Activated CD4-positive, CD25-positive, alpha-beta regulatory T cell (primary cell): ENCODE data around the gene MSI2.
"Not testable (repeated sequence)": the region's sequence is repeated elsewhere in the genome, so short reads cannot be mapped to it uniquely, and the experiment has no call there.

Source experiments
- DNase-seq, 4 experiments: peaks; one replicate each; lab custom pipeline; 2025; lab: John Stamatoyannopoulos, UW

The MSI2 gene

DNA sequence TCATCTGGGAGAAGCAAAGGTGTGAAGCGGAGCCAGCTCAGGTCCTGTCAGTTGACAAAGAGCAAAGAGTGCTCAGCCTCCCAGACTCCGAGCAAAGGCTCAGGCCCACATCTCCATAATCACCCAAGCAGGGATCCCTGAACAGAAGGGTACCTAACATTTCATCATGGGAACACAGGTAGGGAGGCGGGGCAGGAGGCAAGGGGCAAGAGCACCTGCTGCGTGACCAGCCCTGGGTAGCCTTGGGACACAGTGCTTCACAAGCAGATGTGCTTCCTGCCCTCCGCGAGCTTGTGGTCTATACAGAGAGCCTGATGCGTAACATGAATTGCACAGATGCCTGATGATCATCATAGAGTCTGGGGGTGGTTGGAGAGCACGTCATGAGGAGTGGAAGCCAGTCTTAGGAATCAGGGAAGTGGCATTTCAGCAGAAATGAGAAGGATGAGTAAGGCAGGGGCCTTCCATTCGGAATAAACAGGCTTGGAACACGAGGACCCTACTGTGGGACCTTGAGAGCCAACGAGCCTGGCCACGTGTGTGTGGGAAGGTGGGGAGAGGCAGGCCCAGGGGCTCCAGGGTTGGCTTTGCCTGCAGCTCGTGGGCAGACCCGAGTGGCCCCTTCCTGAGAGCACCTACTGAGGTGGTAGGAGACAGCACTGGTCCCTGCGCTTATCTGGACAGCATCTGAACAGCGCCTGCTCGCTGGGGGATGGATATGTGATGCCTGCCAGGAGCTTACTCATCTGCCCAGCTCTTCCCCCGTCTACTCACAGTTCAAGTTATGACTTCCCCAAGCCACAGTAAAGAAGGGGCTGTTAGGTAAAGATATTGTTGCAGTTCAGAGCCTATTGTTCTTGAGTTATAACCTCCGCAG, 363.0 kb downstream of the MSI2 start:
- no peak for DNase-seq

DNA sequence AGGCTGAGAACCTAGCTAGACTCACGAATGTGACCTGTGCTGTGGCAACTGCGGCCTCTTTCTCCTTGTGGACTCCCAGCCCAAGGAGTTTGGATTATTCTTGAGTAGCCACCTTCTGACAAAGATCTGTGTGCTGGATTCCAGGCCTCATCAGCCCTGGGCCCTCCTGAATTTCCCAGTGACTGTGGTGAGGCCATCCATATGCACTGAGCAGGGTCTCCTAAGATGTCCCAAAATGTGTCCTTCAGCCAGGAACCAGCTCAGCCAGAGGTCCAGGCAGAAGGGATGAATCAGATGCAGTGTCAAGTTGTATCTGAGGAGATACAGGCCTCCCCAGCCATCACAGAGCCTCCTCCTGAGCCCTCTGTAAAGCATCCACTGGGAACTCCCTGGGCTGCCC, 364.3 kb downstream of the MSI2 start:
- DNase-seq: no peak

DNA sequence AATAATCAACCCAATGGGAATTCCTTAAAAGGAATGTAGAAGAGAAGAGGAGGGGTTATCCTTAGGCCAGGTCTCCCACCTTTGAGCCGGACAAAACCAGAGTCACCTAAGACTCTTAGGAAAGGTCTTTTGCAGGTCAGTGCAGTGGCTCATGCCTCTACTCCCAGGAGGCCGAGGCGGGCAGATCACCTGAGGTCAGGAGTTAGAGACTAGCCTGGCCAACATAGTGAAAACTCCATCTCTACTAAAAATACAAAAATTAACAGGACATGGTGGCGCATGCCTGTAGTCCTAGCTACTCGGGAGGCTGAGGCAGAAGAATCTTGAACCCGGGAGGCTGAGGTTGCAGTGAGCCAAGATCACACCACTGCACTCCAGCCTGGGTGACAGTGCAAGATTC, 365.5 kb downstream of the MSI2 start:
- not testable (repeated sequence) for DNase-seq

DNA sequence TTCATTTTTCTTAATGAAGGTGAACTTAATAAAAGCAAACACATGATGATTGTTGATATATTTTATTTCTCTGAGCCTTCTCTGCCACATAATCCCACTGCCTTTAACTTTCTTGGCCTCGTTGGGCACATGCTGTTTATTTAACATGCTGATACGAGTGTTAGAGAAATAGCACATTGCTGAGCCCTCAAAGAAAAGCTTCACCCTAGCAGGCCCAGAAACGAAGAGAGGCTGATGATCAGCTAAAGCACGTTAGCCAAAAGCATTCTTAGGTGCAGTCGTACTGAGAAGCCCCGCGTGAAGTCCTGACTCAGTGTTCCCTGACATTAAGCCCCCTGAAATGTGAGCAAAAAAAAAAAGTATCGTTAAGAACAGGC, 366.0 kb downstream of the MSI2 start:
- no peak for DNase-seq

DNA sequence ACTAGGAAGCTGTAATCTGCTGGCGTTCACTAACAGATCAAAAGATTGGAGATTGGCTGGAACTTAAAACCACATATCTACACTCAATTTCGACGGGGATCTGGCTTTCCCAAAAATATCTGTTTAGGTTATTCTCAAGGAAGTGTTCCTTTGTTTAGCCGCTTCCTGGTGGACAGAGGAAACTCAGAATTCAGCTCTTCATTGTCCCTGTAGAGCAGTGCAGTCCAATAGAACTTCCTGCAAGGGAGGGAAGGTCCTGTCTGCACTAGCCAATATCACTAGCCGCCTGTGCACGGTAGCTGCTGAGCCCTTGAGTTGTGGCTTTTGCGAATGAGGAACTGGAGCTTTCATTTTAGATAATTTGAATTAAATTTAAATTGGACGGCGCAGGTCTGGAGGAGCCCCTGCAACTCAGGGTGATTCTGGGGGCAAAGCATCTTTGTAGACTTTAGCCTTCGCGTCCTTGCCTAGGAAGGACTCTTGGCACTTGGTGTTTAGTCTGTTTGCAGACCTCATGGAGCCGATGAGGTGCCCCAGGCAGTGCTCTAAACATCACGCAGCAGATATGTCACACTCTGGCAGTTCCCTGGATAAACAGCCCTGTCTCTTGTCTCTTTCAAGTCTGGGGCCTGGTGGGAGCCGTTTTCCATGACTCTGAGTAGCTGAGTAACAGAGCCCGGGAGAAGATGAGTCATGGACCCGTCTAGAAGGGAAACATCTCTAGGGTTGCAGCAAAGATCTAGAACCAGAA, 366.5 kb downstream of the MSI2 start:
- DNase-seq: no peak

DNA sequence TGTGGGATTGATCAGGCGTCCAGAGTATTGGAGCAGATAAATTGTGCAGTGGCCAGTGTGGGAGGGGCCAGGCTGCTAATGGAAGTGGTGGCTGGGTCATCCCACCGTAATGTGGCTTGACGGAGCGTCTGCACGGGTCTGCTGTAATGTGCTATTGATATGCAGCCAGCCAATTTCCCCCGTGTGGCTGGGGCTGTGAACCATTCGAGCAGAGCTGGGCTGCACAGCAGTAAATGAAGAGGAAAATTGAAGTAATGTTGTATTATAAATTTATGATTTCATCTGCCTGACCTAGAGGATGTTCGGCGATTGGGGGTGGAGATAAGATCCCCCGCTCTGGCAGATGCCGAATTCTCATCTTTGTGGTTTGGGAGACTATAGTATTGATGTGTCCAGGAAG, 367.3 kb downstream of the MSI2 start:
- DNase-seq: no peak

DNA sequence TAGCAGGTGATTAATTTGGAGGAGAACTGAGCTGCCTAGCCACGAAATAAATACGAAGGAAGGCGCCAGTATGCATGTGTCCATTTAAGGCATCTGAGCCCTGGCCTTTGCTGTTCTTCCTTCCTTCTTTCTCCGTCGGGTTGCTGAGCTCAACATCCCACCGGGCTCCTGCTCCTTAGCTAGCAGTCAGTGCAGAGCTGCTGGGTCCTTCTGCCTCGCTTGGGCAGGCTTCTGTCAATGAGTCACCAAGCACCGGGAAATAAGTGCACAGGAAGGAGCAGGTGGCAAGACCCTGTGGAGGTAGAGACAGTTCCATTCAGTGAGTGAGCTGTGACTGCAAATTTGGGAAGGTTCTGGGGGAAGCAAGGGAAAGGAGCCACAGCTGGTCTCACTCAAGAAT, 368.1 kb downstream of the MSI2 start:
- DNase-seq: no peak

DNA sequence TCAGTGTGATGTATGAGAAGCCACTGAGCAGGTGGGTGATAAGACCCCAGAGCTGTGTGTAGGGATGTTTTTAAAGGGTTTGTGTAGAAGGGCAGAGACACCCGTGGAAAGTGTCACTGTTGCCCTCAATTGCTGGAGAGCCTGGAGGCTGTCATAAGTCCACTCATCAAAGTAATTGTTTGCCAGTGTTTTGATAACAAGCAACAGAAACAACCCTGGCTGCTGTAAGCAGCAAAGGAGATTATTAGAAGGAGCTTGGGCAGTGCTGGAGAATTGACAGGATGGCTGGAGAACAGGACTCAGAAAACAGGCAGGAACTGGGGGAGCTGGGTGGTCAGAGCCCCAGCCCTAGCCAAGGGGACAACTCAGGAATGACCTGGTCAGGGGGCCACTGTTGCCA, 369.2 kb downstream of the MSI2 start:
- DNase-seq: no peak

DNA sequence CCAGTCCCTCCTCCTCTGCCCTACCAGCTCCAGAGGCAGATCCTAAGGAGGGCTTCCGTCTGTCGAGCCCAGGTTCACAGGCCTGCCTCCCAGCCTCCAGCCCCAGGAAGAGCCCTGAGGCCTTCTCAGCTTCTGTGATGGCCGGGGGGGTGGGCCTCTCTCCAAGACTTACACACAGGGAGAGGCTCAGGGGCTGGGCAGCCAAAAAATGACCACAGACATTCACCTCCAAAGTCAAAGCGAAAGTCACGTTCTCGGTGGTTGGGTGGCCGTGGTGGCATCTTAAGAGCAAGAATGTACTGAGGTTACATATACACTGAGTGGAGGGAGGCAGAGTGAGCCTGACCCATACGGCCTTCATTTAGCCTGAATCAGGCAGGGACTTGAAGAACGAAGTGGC, 369.6 kb downstream of the MSI2 start:
- no peak for DNase-seq

DNA sequence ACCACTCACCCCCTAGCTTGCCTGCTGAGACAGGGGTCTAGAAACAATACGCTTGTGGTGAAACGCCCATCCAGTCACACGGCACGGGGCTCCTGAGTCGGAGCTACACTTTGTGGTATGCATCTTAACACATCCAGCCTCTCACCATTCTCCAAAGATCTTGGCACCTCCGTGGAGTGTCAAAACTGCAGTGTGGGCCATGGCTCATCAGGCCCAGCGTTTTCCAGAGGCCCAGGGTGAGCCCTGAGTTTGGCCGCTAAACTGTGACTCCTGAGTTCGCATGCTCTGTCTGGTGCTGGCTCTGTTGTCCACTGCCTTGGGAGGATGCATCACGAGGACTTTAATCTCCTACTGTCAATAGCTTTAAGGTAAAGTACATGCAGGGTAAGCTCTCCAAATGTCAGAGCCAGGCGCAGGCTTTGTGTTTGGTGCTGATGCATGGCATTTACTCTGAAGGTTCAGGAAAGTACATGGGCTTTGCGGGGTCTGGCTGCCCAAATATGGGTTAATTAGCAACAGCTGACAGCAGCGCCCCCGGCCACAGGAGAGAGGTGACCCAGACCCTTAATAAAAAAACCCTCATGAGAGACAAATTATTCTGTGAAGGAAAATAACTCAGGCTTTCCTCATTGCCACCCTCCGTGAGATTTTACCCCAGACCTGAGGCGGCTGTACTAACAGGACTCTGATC, 370.3 kb downstream of the MSI2 start:
- DNase-seq: no peak

DNA sequence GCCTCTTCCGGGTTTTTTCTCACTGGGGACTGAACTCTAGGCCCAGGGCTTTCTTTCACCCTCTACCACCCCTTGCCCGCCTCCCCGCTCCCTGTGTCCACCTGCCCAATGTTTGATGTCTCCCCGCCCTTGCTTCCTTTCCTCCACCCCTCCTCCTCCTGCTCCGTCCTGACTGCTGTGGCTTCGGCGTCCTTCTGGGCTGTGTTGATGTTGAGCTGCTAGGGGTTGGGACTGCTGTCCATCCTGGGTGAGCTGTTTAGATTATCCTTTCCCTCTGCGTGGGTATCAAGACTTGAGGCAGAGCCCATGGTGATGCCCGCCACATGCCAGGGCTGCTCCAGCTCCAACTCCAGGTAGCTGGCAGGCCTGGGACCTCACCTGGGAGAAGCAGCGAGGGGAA, 371.3 kb downstream of the MSI2 start:
- DNase-seq: no peak

DNA sequence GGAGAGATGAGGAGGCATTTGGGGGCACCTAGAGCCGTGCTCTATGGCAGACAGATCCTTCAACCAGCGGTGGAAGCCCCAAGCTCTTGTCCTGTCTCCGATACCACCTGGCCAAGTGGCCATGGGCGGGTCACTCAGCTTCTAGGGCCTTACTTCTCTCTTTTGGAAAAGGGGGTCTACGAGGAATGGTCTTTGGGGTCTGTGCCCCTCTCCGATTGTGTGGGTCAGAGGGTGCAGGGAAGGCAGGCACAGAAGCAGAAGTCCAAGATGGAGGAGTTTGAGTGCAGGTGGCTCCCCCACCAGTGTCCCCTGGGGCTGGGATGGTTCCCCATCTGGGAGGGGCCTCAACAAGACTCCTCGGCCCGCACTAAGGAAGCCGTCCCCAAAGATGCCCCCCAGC, 372.1 kb downstream of the MSI2 start:
- no peak for DNase-seq

DNA sequence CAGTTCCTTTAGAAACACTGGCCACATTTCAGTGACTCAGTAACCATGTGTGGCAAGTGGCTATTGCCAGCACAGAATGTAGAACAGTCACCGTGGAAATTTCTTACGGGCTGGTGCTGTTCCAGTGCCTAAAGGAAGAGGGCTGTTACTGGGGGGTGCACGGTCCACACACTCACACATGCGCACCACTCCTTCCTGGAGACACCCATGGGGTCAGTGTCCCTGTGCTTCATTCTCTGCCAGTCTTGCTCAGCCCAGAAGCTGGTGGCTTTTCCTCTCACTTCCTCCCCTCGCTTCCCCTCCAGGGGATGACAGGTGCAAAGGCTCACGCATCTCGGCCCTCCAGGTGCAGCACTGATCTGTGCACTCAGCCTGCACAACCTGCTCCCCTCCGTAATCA, 373.1 kb downstream of the MSI2 start:
- DNase-seq: no peak

DNA sequence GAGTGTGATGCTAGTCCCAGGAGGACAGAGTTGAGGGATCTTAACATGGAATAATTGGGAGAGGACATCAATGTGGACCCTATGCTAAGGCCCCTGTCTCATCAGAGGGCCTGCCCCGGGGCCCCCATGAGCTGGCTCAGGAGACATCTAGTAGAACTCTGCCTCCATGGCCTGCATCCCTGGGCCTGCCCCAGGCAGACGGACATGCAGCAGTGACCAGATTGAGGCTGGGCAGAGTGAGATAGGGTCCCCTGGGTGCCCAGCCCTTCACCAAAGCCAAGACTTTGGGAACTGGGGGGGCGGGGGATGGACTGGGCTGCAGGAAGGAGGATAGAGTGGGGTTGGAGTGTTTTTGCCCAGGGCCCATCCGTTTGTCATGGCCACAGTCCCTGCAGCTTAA, 373.6 kb downstream of the MSI2 start:
- no peak for DNase-seq

DNA sequence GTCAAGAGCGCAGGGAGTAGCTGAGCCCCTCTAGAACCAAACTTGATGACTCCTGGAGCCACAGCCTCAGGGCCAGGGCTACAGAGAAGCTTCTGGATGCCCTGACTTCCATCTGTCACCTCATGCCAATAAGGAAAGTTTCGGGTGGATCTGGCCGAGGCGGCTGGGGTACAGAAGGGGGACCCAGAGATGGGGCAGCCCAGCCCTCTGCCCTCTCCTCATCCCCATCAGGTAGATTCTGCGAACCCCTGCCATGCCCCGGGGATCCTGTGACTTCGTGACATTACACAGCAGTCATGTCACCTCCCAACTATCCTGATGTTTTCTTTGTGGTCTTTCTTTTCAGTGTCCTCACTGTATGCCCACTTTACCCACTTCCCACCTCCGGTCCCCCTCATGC, 374.4 kb downstream of the MSI2 start:
- no peak for DNase-seq

DNA sequence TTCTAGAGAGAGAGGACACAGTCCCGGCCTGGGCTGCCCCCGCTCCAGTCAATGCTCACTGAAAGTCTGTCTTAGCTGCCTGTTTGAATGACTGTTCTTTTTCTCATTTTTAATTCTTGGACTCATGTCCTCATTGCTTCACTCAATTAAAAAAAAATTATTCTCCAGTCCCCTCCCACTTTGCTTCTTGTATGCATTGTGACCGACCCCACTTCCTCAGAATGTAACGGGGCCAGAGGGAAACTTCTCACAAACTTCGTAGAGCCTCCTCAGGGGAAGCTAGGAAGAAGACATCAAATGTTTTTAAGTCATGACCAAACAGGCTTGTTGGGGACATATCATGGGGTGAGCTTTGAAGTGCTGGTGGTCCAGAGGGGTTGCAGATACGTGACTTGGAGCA, 375.5 kb downstream of the MSI2 start:
- DNase-seq: no peak

DNA sequence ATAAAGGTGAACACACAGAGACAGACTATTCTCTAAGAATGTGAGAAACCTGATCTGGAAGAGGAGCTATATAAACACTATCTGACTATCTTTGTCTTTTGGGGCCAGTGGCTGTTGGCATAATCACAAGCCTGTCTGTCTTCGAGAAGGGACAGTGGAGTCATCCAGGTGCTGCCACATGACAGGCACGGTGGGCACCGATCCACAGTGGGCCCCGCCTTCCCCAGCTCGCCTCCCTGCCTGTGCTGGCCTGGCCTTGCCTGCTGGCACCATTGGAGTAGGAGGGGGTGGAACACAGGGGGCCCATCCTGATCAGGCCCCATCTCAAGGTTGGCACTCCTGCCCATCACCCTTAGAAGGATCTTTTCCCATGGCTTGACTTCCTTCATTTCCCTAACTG, 376.0 kb downstream of the MSI2 start:
- DNase-seq: no peak

DNA sequence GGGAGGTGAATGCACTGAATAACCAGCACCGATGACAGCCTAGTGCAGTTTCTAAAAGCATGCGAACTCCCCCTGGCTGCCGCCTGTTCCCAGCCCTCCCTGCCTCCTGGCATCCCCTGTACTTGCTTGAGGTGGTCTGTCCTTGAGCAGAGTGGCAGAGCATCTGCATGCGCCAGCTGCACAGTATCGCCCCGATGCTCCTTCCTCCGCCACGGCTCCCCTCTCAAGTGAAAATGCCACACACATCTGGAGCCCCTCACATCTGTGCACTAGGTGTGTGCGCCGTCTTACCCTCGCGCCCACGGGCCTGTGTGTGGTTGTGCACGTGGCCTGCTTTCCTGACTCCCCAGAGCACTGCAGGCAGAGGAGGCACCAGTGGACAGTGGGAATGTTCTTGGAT, 376.9 kb downstream of the MSI2 start:
- DNase-seq: no peak

DNA sequence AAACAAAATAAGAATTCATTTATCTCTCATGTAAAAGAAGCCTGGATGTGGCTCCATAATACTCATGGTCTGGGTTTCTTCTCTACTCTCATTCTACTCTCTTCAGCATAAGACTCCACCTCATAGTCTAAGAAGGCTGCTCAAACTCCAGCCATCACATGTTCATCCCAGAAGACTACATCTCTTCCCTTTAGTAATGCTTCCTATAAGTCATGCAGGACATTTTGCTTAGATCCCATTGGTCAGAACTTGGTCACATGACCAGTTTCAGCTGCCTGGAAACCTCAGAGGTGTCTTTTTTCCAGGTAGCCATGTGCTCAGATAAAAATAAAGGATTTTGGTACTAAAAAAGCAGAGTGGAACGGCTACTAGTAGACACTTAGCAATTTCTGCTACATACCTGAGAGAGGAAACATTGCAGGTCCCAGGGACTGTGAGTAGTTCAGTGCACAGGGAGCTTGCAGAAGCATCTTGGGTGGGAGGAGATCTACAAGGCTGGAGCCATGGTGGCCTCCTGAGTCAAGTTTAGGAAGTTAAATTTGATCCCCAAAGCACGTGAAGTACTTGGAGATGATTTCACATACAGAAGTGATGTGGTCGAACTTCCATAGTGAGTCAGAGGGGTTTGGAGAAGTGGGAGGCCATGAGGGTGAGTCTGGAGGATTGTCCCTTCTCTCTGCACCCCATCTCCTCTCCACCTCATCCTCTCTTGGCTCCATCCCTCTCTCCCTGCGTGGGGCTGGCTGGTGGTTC, 378.6 kb downstream of the MSI2 start:
- DNase-seq: no peak

DNA sequence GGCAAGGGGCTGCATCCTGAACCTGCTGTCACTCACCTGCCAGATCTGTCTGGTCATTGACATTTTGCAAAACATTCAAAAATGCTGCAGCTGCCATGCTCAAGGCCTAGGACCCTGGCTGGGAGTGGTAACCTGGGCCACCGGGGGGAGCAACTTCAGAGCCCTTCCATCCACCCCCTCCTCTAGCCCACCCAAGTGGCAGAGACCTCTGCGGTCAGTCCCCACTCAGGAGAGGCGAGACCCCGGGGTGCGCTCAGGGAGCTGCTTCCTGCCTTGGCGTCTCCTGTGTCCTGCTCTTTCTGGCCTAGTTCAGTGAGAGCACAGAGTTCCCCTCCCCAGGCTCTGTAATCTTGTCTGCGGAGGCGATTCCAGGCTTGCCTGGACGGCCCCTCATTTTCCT, 380.0 kb downstream of the MSI2 start:
- DNase-seq: no peak

DNA sequence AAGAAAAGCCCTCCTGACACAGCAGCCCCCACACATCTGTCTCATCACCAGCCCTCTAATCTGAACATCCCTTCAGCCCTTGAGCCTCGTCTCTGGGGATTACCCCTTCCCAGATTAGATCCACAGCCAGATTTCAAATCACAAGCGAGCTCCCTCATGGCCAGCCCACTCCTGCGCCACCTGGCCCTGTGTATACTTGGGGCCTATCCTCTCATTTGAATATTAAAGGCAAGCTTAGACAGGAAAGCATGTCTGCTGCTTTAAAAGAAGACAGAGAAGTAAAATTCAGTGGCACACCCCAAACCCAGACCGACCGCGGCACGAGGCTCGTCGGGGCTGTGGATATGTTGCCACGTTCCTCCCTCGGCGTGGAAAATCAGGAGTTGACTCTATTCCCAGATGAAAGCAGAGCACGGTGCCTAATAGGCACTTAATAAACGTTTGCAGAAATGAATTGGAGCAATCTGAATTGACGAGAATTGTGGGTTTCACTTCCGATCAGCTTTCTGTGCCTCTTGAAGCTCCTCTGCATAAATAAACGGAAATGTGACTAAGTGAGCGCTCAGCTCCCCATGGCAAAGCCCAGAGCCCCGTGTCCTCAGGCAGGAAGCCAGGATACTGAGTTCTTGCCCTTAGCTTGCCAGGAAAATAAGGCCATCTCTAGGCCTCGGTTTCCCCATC, 380.8 kb downstream of the MSI2 start:
- no peak for DNase-seq

DNA sequence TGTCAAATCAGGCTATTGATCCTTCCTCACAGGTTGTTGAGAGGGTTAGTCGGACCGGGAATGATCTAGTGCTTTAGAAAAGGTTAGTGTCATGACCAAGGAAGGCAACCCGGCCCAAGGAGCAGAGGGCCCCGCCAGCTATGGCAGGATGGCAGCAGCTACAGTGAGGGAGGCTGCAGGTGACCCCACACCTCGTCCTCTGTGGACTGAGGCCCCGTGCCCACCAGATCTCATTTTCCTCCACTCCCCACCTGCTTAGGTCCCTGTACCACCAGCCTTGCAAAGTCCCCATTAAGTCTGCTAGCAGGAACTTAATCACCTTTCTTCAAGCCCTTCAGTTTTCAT, 381.3 kb downstream of the MSI2 start:
- no peak for DNase-seq
